ENCODE measurements around the gene CD82.

DNA sequence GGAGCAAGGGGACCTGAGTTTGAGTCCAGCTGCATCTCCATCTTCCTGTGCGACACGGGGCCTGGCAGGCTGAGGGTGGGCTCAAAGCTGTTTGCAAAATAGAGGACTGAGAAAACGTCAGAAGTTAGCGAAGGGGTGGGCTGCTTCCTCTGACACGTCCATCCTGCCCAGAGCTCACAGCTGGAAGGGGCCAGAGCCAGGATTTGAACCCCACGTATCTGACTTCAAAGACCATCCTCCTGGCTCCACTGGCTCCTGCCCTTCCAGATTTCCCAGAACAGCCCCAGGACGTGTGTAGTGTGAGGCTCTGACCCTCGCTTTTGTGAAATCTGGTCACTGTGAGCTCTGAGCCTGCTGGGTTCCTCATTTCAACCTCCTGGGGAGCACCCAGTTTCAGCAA, 56.3 kb downstream of the CD82 start:
- TF ChIP-seq POLR2A (IDR thresholded peaks at IDR 0.05; ENCODE audit: low read depth, low read length) (no peak), POLR2AphosphoS5 (IDR thresholded peaks at IDR 0.05; ENCODE audit: low read depth, low read length) (no peak), TAF1 (IDR thresholded peaks at IDR 0.05; ENCODE audit: low read depth, low read length) (no peak)
